ENCODE results near the gene THOP1. TPM values are rescaled to one million over a fixed set of nuclear protein-coding genes. Genes with fewer than 3 reads are reported as not detected.

THOP1 gene
- total RNA-seq, 1 experiment from 2014 or later = 299 TPM

DNA sequence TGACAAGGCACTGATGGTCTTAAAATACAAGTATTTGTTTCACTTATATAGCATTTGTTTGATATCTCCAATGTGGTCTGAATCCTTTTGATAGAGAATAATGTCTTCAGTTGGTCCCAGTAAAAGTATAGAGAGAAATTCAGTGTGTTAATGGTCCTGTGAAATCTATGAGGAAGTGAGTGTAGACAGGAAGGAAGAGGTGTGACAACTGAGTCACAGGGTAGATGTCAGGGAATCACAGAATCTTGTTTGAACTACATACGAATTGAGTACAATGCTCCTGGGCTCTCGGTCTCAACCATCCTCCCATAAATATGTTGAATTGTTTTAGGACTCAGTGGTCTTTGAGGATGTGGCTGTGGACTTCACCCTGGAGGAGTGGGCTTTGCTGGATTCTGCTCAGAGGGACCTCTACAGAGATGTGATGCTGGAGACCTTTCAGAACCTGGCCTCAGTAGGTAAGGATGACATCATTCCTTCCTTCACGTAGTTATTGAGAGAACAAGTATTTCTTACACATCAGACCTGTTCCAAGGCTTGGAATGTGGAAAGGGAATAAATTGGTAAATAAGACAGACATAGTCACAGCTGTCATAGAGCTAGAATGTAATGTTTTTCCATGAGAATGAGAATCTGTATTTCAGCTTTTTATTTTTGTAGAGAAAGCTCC lies 65.1 kb downstream of the THOP1 start:
- DNase-seq (ENCODE audit: low read depth) = no peak

DNA sequence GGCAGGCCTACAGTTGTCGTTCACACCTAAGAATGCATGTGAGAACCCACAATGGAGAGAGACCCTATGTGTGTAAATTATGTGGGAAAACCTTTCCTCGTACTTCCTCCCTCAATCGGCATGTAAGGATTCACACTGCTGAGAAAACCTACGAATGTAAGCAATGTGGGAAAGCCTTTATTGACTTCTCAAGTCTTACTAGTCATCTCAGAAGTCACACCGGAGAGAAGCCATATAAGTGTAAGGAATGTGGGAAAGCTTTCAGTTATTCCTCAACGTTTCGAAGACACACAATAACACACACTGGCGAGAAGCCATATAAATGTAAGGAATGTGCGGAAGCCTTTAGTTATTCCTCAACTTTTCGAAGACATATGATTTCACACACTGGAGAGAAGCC lies 67.3 kb downstream of the THOP1 start:
- no peak for DNase-seq (ENCODE audit: low read depth)

DNA sequence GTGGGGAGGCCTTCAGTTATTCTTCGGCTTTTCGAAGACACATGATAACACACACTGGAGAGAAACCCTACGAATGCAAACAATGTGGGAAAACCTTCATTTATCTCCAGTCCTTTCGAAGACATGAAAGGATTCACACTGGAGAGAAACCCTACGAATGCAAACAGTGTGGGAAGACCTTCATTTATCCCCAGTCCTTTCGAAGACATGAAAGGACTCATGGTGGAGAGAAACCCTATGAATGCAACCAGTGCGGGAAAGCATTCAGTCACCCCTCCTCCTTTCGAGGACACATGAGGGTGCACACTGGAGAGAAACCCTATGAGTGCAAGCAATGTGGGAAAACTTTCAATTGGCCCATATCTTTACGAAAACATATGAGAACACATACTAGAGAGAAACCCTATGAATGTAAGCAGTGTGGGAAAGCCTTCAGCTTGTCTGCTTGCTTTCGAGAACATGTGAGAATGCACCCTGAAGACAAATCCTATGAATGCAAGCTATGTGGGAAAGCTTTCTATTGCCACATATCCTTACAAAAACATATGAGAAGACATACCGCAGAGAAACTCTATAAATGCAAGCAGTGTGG lies 67.8 kb downstream of the THOP1 start:
- DNase-seq (ENCODE audit: low read depth) = no peak

DNA sequence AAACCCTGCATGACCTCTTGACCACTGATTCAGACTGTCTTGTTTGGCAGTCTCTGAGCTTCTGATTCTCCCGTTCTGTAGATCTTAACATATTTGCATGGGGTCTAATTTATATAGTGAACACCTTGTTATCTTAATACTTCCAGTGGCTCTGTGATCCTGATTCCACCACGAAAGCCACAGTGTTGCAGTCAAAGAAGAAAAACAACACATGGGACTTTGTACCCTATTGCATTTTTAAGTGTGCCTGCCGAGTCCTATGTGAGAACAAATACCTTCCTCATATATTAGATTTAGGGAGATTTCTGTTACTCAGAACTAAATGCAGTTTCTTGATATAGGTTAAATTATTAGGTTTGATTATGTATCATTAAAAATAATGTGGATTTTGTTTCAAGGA lies 69.5 kb downstream of the THOP1 start:
- DNase-seq (ENCODE audit: low read depth) = no peak

DNA sequence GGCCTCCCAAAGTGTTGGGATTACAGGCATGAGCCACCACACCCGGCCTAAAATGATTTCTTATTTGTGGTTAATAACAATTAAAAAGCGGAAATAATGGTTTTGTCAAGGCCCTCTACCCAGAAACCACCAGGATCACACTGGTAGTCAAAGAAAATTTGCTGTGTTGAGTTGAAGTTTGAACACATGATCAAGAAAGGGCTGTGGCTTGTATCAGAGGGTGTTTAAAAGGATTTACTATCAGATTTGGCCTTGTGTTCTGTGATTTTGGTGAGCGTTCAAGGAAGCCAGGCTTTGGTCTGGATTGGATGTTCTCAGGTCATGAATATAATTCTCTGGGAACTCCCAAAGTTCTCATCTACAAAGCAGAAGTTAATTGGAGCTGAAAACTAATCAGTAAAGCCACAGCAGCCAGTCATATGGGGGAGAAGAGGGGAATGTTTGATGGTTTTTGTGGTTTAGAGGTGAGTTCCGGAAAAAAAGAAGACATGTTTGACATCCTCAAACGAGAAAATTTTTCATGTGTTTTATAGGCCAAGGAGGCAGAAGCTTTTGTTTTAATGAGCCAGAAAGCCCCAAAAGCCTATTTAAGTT lies 71.3 kb downstream of the THOP1 start:
- no peak for DNase-seq (ENCODE audit: low read depth)

DNA sequence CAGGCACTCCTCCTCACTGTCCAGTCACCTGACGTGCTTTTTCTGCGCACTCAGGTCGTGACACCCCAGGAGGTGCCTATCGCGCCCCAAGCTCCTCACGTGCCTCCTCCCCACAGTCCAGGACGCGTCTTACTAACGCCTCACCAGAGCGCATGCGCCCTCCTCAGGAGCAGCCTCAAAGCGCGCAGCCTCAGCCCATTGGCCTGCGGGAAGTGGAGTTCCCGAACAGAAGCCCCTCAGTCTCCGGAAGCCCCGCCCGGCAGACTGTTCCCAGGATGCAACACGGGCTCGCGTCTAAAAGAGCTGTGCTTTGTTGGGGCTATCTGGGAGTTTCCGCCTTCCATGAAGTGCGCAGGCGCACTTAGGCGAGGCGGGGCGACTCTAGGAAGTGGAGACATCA lies 73.6 kb downstream of the THOP1 start:
- no peak for DNase-seq (ENCODE audit: low read depth)

DNA sequence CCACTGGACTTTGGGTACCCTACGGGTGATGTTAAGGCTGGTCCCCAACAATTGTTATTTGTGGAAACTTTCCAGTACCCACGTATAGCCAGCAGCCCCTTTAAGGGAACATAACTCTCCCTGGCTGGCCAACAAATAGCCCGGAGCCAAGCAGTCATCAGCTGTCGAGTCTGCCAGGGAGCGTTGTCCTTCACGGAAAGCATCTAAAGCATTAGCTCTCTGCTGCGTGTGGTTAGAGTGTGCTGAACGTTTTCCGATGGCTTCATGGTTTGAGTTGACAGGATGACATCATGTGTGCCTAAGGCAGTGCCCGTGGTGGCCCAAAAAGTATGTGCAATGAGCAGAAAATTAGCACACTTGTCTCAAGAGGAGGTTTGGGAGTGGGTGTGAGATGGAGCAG lies 78.5 kb downstream of the THOP1 start:
- no peak for DNase-seq (ENCODE audit: low read depth)

Other genes starting within 250 kb of the THOP1 start
- not detected in 2 replicates for gene GNG7, start 82.8 kb upstream of the THOP1 start, total RNA-seq (2014; rRNA removed; shearing (Covaris generic))
- gene DIRAS1, start 64.1 kb upstream of the THOP1 start, total RNA-seq (2014; rRNA removed; shearing (Covaris generic)) = not detected in 2 replicates
- 55.0 and 57.3 TPM in 2 replicates for gene SLC39A3, start 45.5 kb upstream of the THOP1 start, total RNA-seq (2014; rRNA removed; shearing (Covaris generic))
- gene SGTA, start 2.2 kb upstream of the THOP1 start, total RNA-seq (2014; rRNA removed; shearing (Covaris generic)) = 104 and 131 TPM in 2 replicates
- 0.33 and 0.63 TPM in 2 replicates for gene ZNF554, start 34.4 kb downstream of the THOP1 start, total RNA-seq (2014; rRNA removed; shearing (Covaris generic))
- gene ZNF555, start 56.0 kb downstream of the THOP1 start, total RNA-seq (2014; rRNA removed; shearing (Covaris generic)) = 0.11 and 1.0 TPM in 2 replicates
- gene ZNF556, start 81.8 kb downstream of the THOP1 start, total RNA-seq (2014; rRNA removed; shearing (Covaris generic)) = 0.03 TPM in 1 of 2 replicates, not detected in the other
- not detected in 2 replicates for gene ZNF57, start 115.4 kb downstream of the THOP1 start, total RNA-seq (2014; rRNA removed; shearing (Covaris generic))
- gene ZNF77, start 159.5 kb downstream of the THOP1 start, total RNA-seq (2014; rRNA removed; shearing (Covaris generic)) = 0.07 TPM in 1 of 2 replicates, not detected in the other
- gene TLE6, start 192.1 kb downstream of the THOP1 start, total RNA-seq (2014; rRNA removed; shearing (Covaris generic)) = not detected in 2 replicates
- 1.1 TPM in 1 of 2 replicates, not detected in the other for gene TLE2, start 243.8 kb downstream of the THOP1 start, total RNA-seq (2014; rRNA removed; shearing (Covaris generic))